Natural killer cell (primary cell): ENCODE data around the gene ANAPC4. TPM values are rescaled to one million over a fixed set of nuclear protein-coding genes. Genes with fewer than 3 reads are reported as not detected.

ENCODE experiments used
- ATAC-seq, 3 donors: fragments of 150-1000 bp in 2 of 3; fragments of 200-7000 bp in 1 of 3; cut with Tn5 transposase; 1 replicate in 1 of 3; 2 replicates in 2 of 3; pipeline ENCODE4 v1.10.0; 2021; ENCODE audit warnings: mild to moderate bottlenecking in 2 of 3, moderate library complexity in 2 of 3
- DNase-seq, 2 donors: peaks; one replicate each; pipeline versions ENCODE4 v3.0.0 to v3.0.0-alpha.2; 2013 to 2021; ENCODE audit warnings: mixed read lengths in 1 of 2
- H3K27ac ChIP-seq: one replicate; pipeline ENCODE4 v1.5.1; 2013; ENCODE audit warnings: mild to moderate bottlenecking, low read length
- H3K27me3 ChIP-seq: one replicate; pipeline ENCODE4 v1.6.1; 2013; ENCODE audit warnings: low read length; ENCODE audit not compliant: control insufficient read depth, insufficient read depth
- H3K36me3 ChIP-seq: one replicate; pipeline ENCODE4 v1.6.1; 2013; ENCODE audit warnings: low read length; ENCODE audit not compliant: control insufficient read depth, insufficient read depth
- H3K4me1 ChIP-seq: one replicate; pipeline ENCODE4 v1.6.1; 2013; ENCODE audit warnings: low read length; ENCODE audit not compliant: control insufficient read depth, insufficient read depth
- H3K4me3 ChIP-seq: one replicate; pipeline ENCODE4 v1.5.1; 2013; ENCODE audit warnings: low read length
- H3K9me3 ChIP-seq: one replicate; pipeline ENCODE4 v1.6.1; 2013; ENCODE audit warnings: low read length; ENCODE audit not compliant: control insufficient read depth, insufficient read depth
- H3K27ac Mint-ChIP-seq, 2 donors: one replicate each; pipeline ENCODE4 v1.8.0; 2022; ENCODE audit warnings: mild to moderate bottlenecking in 2 of 2, mixed read lengths in 2 of 2, moderate library complexity in 1 of 2
- H3K27me3 Mint-ChIP-seq, 2 donors: one replicate each; pipeline ENCODE4 v1.8.0; 2022; ENCODE audit warnings: low read depth in 2 of 2, mixed read lengths in 2 of 2
- H3K36me3 Mint-ChIP-seq: one replicate; pipeline ENCODE4 v1.8.0; 2022; ENCODE audit warnings: mixed read lengths
- H3K4me1 Mint-ChIP-seq, 2 donors: one replicate each; pipeline ENCODE4 v1.8.0; 2022; ENCODE audit warnings: mixed read lengths in 2 of 2
- H3K4me3 Mint-ChIP-seq: one replicate; pipeline ENCODE4 v1.8.0; 2022; ENCODE audit warnings: mild to moderate bottlenecking, moderate library complexity, mixed read lengths
- H3K9me3 Mint-ChIP-seq, 2 donors: one replicate each; pipeline ENCODE4 v1.8.0; 2022; ENCODE audit warnings: mixed read lengths in 2 of 2
- WGBS: methylation state at CpG from one replicate; pipeline ENCODE4 v1.1.7; 2013; ENCODE audit warnings: missing lambda C conversion rate; ENCODE audit not compliant: insufficient coverage; 5-methylcytosine and 5-hydroxymethylcytosine counted together
- intact Hi-C: fragments of 100-400 bp; cut with micrococcal nuclease; formaldehyde crosslinking; loops from one replicate; pipeline ENCODE4 v1.14.2; 2022
- total RNA-seq, 4 donors: library from RNA; stranded (reverse); fragments of 120-200 nt in 1 of 4; gene quantifications; one replicate each; pipeline versions ENCODE4 v1.2.3 to v1.2.4, GENCODE V29; 2013 to 2022
- TF ChIP-seq, protein P1 (sequence below): fragments of 200-600 bp; IDR thresholded peaks from one replicate; pipeline ENCODE4 v1.8.0; 2022; ENCODE audit warnings: antibody characterized with exemption

Gene ANAPC4
- total RNA-seq, 3 donors from 2014 or later (not counting 1 experiment from before 2014, with no cell fraction given), result 42.0 to 51.3 (median 49.5) TPM

DNA sequence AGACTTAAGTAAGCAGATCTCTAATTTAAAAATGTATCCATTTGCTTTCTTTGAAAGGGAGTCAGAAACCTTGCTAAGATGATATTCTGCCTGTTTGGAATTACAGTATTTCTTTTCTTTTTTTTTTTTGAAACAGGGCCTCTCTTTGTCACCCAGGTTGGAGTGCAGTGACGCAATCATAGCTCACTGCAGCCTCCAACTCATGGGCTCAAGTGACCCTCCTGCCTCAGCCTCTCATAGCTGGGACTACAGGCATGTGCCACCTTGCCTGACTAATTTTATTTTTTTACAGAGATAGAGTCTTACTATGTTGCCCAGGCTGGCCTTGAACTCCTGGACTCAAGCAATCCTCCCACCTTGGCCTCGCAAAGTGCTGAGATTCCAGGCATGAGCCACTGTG is 40.0 kb downstream of the ANAPC4 start:
- Mint-ChIP-seq H3K27ac (no peak overlapping the region), H3K36me3 (peaks cover 20% of the 10 kb centered on the region), H3K9me3 (no peaks in the 10 kb centered on the region), H3K27me3 (no peaks in the 10 kb centered on the region), H3K4me1 (no peaks in the 10 kb centered on the region), H3K4me3 (no peak overlapping the region)
- Histone ChIP-seq H3K36me3 (peaks cover 67% of the 10 kb centered on the region), H3K4me1 (no peaks in the 10 kb centered on the region), H3K9me3 (no peaks in the 10 kb centered on the region), H3K27me3 (no peaks in the 10 kb centered on the region), H3K27ac (no peak overlapping the region), H3K4me3 (no peak overlapping the region)
- no peak for DNase-seq
- ATAC-seq, result no peak
- TF ChIP-seq, protein P1, sequence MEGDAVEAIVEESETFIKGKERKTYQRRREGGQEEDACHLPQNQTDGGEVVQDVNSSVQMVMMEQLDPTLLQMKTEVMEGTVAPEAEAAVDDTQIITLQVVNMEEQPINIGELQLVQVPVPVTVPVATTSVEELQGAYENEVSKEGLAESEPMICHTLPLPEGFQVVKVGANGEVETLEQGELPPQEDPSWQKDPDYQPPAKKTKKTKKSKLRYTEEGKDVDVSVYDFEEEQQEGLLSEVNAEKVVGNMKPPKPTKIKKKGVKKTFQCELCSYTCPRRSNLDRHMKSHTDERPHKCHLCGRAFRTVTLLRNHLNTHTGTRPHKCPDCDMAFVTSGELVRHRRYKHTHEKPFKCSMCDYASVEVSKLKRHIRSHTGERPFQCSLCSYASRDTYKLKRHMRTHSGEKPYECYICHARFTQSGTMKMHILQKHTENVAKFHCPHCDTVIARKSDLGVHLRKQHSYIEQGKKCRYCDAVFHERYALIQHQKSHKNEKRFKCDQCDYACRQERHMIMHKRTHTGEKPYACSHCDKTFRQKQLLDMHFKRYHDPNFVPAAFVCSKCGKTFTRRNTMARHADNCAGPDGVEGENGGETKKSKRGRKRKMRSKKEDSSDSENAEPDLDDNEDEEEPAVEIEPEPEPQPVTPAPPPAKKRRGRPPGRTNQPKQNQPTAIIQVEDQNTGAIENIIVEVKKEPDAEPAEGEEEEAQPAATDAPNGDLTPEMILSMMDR, result no peak
- intact Hi-C loops, result no loop called here
- 94% methylated on average over 1 of the region's 2 CpGs for WGBS

- Histone ChIP-seq H3K4me1 (no peaks in the 10 kb centered on the region), H3K36me3 (peaks cover 34% of the 10 kb centered on the region), H3K9me3 (no peaks in the 10 kb centered on the region), H3K27me3 (no peaks in the 10 kb centered on the region), H3K27ac (no peak overlapping the region), H3K4me3 (no peak overlapping the region)
- intact Hi-C loops, result no loop called here
- 100% methylated on average over 1 of the region's 1 CpG for WGBS
- H3K4me1 Mint-ChIP-seq, result no peaks in the 10 kb centered on the region
- ATAC-seq, result no peak
- DNase-seq, result no peak
- peaks cover 8% of the 10 kb centered on the region for H3K36me3 Mint-ChIP-seq
- H3K4me3 Mint-ChIP-seq, result no peak overlapping the region
- TF ChIP-seq, protein P1, result no peak
- H3K9me3 Mint-ChIP-seq, result no peaks in the 10 kb centered on the region
- H3K27ac Mint-ChIP-seq, result no peak overlapping the region
- no peaks in the 10 kb centered on the region for H3K27me3 Mint-ChIP-seq
Measured at GRCh38 chr4:25420931-25421330, 43.9 kb downstream of the ANAPC4 start.

GRCh38 chr4:25421816-25422525 is 44.9 kb downstream of the ANAPC4 start:
- intact Hi-C loops, result no loop called here
- ATAC-seq, result no peak
- no peak overlapping the region for H3K4me3 Mint-ChIP-seq
- no peaks in the 10 kb centered on the region for H3K4me1 ChIP-seq
- WGBS, result 57% methylated on average over 5 of the region's 5 CpGs
- DNase-seq, result no peak
- H3K27ac Mint-ChIP-seq, result no peak overlapping the region
- no peaks in the 10 kb centered on the region for H3K4me1 Mint-ChIP-seq
- peaks cover 8% of the 10 kb centered on the region for H3K36me3 Mint-ChIP-seq
- H3K27me3 Mint-ChIP-seq, result no peaks in the 10 kb centered on the region
- TF ChIP-seq, protein P1, result no peak
- no peak overlapping the region for H3K4me3 ChIP-seq
- H3K36me3 ChIP-seq, result peaks cover 26% of the 10 kb centered on the region
- no peaks in the 10 kb centered on the region for H3K27me3 ChIP-seq
- no peaks in the 10 kb centered on the region for H3K9me3 ChIP-seq
- H3K27ac ChIP-seq, result no peak overlapping the region
- H3K9me3 Mint-ChIP-seq, result no peaks in the 10 kb centered on the region

DNA sequence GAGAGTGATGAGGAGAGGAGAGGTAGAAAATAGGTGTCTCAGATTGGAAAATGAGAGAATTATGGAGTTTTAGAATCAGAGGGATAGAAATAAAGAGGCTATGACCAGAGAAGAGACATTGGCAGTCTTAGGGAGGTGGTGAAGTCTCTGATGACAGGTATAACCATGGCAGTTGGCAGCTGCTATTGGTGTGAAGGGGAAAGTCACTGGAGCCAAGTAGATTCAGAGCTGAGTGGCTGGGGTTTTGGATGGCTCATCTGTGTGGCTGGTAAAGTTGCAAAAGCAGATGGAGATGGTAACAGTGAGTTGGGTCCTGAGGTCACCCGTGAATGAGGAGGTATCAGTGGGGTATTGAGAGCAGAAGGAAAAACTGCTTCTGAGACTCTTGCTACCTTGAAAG is 46.5 kb downstream of the ANAPC4 start:
- DNase-seq (no peak), ATAC-seq (no peak)
- H3K27ac Mint-ChIP-seq, result no peak overlapping the region
- intact Hi-C loops, result no loop called here
- peaks cover 13% of the 10 kb centered on the region for H3K36me3 ChIP-seq
- H3K4me1 ChIP-seq, result no peaks in the 10 kb centered on the region
- H3K4me3 Mint-ChIP-seq, result no peak overlapping the region
- H3K27me3 Mint-ChIP-seq, result no peaks in the 10 kb centered on the region
- no peaks in the 10 kb centered on the region for H3K36me3 Mint-ChIP-seq
- WGBS, result 97% methylated on average over 1 of the region's 1 CpG
- no peaks in the 10 kb centered on the region for H3K9me3 Mint-ChIP-seq
- H3K27ac ChIP-seq, result no peak overlapping the region
- H3K4me1 Mint-ChIP-seq, result no peaks in the 10 kb centered on the region
- TF ChIP-seq, protein P1, result no peak
- no peaks in the 10 kb centered on the region for H3K9me3 ChIP-seq
- no peak overlapping the region for H3K4me3 ChIP-seq
- H3K27me3 ChIP-seq, result no peaks in the 10 kb centered on the region
